Measurements from ENCODE around the gene SMIM20. TPM values are rescaled to one million over a fixed set of nuclear protein-coding genes. Genes with fewer than 3 reads are reported as not detected.

SMIM20 gene
- total RNA-seq, 1 donor from 2014 or later = 17.0 TPM

- H3K9me3 Mint-ChIP-seq = no peaks in the 10 kb centered on the region
- no peak overlapping the region for H3K4me3 Mint-ChIP-seq (ENCODE audit: low read depth)
- intact Hi-C loops (cut with micrococcal nuclease) = no loop called here
- no peaks in the 10 kb centered on the region for H3K36me3 Mint-ChIP-seq (ENCODE audit: low read depth)
- no peak for DNase-seq (ENCODE audit: low spot score)
- H3K4me1 Mint-ChIP-seq (ENCODE audit: low read depth) = peaks cover 9% of the 10 kb centered on the region
- no peak overlapping the region for H3K27ac Mint-ChIP-seq
- peaks cover 1% of the 10 kb centered on the region for H3K27me3 Mint-ChIP-seq (ENCODE audit: low read depth)
Measured at GRCh38 chr4:25879991-25880651, 33.9 kb upstream of the SMIM20 start.

- intact Hi-C loops (cut with micrococcal nuclease) = no loop called here
- no peaks in the 10 kb centered on the region for H3K36me3 Mint-ChIP-seq (ENCODE audit: low read depth)
- no peaks in the 10 kb centered on the region for H3K9me3 Mint-ChIP-seq
- no peak overlapping the region for H3K27ac Mint-ChIP-seq
- no peak for DNase-seq (ENCODE audit: low spot score)
- H3K4me1 Mint-ChIP-seq (ENCODE audit: low read depth) = peaks cover 9% of the 10 kb centered on the region
- no peak overlapping the region for H3K4me3 Mint-ChIP-seq (ENCODE audit: low read depth)
- peaks cover 1% of the 10 kb centered on the region for H3K27me3 Mint-ChIP-seq (ENCODE audit: low read depth)
Measured at GRCh38 chr4:25881193-25881592, 32.8 kb upstream of the SMIM20 start.

- H3K4me1 Mint-ChIP-seq (ENCODE audit: low read depth) = peaks cover 9% of the 10 kb centered on the region
- no peaks in the 10 kb centered on the region for H3K9me3 Mint-ChIP-seq
- no peak overlapping the region for H3K4me3 Mint-ChIP-seq (ENCODE audit: low read depth)
- H3K27ac Mint-ChIP-seq = no peak overlapping the region
- intact Hi-C loops (cut with micrococcal nuclease) = no loop called here
- peaks cover 1% of the 10 kb centered on the region for H3K27me3 Mint-ChIP-seq (ENCODE audit: low read depth)
- H3K36me3 Mint-ChIP-seq (ENCODE audit: low read depth) = no peaks in the 10 kb centered on the region
- DNase-seq (ENCODE audit: low spot score) = no peak
Measured at GRCh38 chr4:25882226-25882625, 31.8 kb upstream of the SMIM20 start.

- H3K27ac Mint-ChIP-seq = no peak overlapping the region
- intact Hi-C loops (cut with micrococcal nuclease) = no loop called here
Measured at GRCh38 chr4:25883565-25883964, 30.5 kb upstream of the SMIM20 start.

GRCh38 chr4:25884031-25884782, 29.8 kb upstream of the SMIM20 start:
- intact Hi-C loops (cut with micrococcal nuclease) = no loop called here
- Mint-ChIP-seq H3K4me3 (ENCODE audit: low read depth) (no peak overlapping the region), H3K27ac (no peak overlapping the region), H3K27me3 (ENCODE audit: low read depth) (peaks cover 1% of the 10 kb centered on the region), H3K36me3 (ENCODE audit: low read depth) (no peaks in the 10 kb centered on the region), H3K9me3 (no peaks in the 10 kb centered on the region), H3K4me1 (ENCODE audit: low read depth) (peaks cover 9% of the 10 kb centered on the region)
- DNase-seq (ENCODE audit: low spot score) = no peak

More at GRCh38 chr4:25883565-25883964, 30.5 kb upstream of the SMIM20 start:
- no peak for DNase-seq (ENCODE audit: low spot score)
- peaks cover 9% of the 10 kb centered on the region for H3K4me1 Mint-ChIP-seq (ENCODE audit: low read depth)
- no peaks in the 10 kb centered on the region for H3K36me3 Mint-ChIP-seq (ENCODE audit: low read depth)
- H3K9me3 Mint-ChIP-seq = no peaks in the 10 kb centered on the region
- peaks cover 1% of the 10 kb centered on the region for H3K27me3 Mint-ChIP-seq (ENCODE audit: low read depth)
- no peak overlapping the region for H3K4me3 Mint-ChIP-seq (ENCODE audit: low read depth)

- Mint-ChIP-seq H3K9me3 (no peaks in the 10 kb centered on the region), H3K36me3 (ENCODE audit: low read depth) (no peaks in the 10 kb centered on the region), H3K4me3 (ENCODE audit: low read depth) (no peak overlapping the region), H3K4me1 (ENCODE audit: low read depth) (peaks cover 9% of the 10 kb centered on the region), H3K27ac (no peak overlapping the region), H3K27me3 (ENCODE audit: low read depth) (no peaks in the 10 kb centered on the region)
- intact Hi-C loops (cut with micrococcal nuclease) = no loop called here
- no peak for DNase-seq (ENCODE audit: low spot score)
Measured at GRCh38 chr4:25888781-25889180, 25.2 kb upstream of the SMIM20 start.

GRCh38 chr4:25889589-25890503, 24.2 kb upstream of the SMIM20 start:
- no peak overlapping the region for H3K4me3 Mint-ChIP-seq (ENCODE audit: low read depth)
- DNase-seq (ENCODE audit: low spot score) = no peak
- no peaks in the 10 kb centered on the region for H3K27me3 Mint-ChIP-seq (ENCODE audit: low read depth)
- no peaks in the 10 kb centered on the region for H3K36me3 Mint-ChIP-seq (ENCODE audit: low read depth)
- intact Hi-C loops (cut with micrococcal nuclease) = no loop called here
- H3K27ac Mint-ChIP-seq = no peak overlapping the region
- no peaks in the 10 kb centered on the region for H3K9me3 Mint-ChIP-seq
- H3K4me1 Mint-ChIP-seq (ENCODE audit: low read depth) = peaks cover 2% of the 10 kb centered on the region

- H3K27me3 Mint-ChIP-seq (ENCODE audit: low read depth) = no peaks in the 10 kb centered on the region
- H3K9me3 Mint-ChIP-seq = no peaks in the 10 kb centered on the region
- no peak for DNase-seq (ENCODE audit: low spot score)
- no peaks in the 10 kb centered on the region for H3K4me1 Mint-ChIP-seq (ENCODE audit: low read depth)
- no peaks in the 10 kb centered on the region for H3K36me3 Mint-ChIP-seq (ENCODE audit: low read depth)
- no peak overlapping the region for H3K4me3 Mint-ChIP-seq (ENCODE audit: low read depth)
- intact Hi-C loops (cut with micrococcal nuclease) = no loop called here
- no peak overlapping the region for H3K27ac Mint-ChIP-seq
Measured at GRCh38 chr4:25890571-25891485, 23.2 kb upstream of the SMIM20 start.

- no peaks in the 10 kb centered on the region for H3K4me1 Mint-ChIP-seq (ENCODE audit: low read depth)
- H3K27ac Mint-ChIP-seq = no peak overlapping the region
- intact Hi-C loops (cut with micrococcal nuclease) = no loop called here
- no peaks in the 10 kb centered on the region for H3K9me3 Mint-ChIP-seq
- no peak for DNase-seq (ENCODE audit: low spot score)
- H3K36me3 Mint-ChIP-seq (ENCODE audit: low read depth) = no peaks in the 10 kb centered on the region
- no peak overlapping the region for H3K4me3 Mint-ChIP-seq (ENCODE audit: low read depth)
- no peaks in the 10 kb centered on the region for H3K27me3 Mint-ChIP-seq (ENCODE audit: low read depth)
Measured at GRCh38 chr4:25892796-25893195, 21.2 kb upstream of the SMIM20 start.

GRCh38 chr4:25896776-25897539, 17.1 kb upstream of the SMIM20 start:
- peaks cover 7% of the 10 kb centered on the region for H3K4me1 Mint-ChIP-seq (ENCODE audit: low read depth)
- H3K9me3 Mint-ChIP-seq = no peaks in the 10 kb centered on the region
- no peaks in the 10 kb centered on the region for H3K27me3 Mint-ChIP-seq (ENCODE audit: low read depth)
- intact Hi-C loops (cut with micrococcal nuclease) = no loop called here
- H3K27ac Mint-ChIP-seq = no peak overlapping the region
- no peaks in the 10 kb centered on the region for H3K36me3 Mint-ChIP-seq (ENCODE audit: low read depth)
- no peak overlapping the region for H3K4me3 Mint-ChIP-seq (ENCODE audit: low read depth)
- no peak for DNase-seq (ENCODE audit: low spot score)

GRCh38 chr4:25900310-25900709, 13.7 kb upstream of the SMIM20 start:
- intact Hi-C loops (cut with micrococcal nuclease) = no loop called here
- Mint-ChIP-seq H3K27ac (no peak overlapping the region), H3K27me3 (ENCODE audit: low read depth) (no peaks in the 10 kb centered on the region), H3K36me3 (ENCODE audit: low read depth) (no peaks in the 10 kb centered on the region), H3K4me1 (ENCODE audit: low read depth) (peaks cover 7% of the 10 kb centered on the region), H3K4me3 (ENCODE audit: low read depth) (no peak overlapping the region), H3K9me3 (no peaks in the 10 kb centered on the region)
- DNase-seq (ENCODE audit: low spot score) = no peak
